Liver (tissue), 9 donors: Measurements from ENCODE around the gene KLF18. TPM values are rescaled to one million over a fixed set of nuclear protein-coding genes. Genes with fewer than 3 reads are reported as not detected.

Experiments
- DNase-seq: peaks from one replicate; pipeline ENCODE4 v3.0.0-alpha.2; 2017; ENCODE audit warnings: low spot score
- H3K27ac ChIP-seq, 2 donors: one replicate each; pipeline ENCODE4 v1.7.0; 2013; ENCODE audit warnings: inconsistent platforms in 2 of 2, low read length in 2 of 2, control low read depth in 1 of 2, low read depth in 1 of 2, mild to moderate bottlenecking in 1 of 2
- H3K27me3 ChIP-seq, 4 donors: one replicate each; pipeline versions ENCODE4 v1.6.1 to v1.7.0; 2013; ENCODE audit warnings: low read length in 3 of 4, inconsistent platforms in 1 of 4, mild to moderate bottlenecking in 1 of 4, moderate library complexity in 1 of 4; ENCODE audit not compliant: control insufficient read depth in 4 of 4, insufficient read depth in 4 of 4
- H3K36me3 ChIP-seq, 4 donors: one replicate each; pipeline versions ENCODE4 v1.6.1 to v1.7.0; 2013; ENCODE audit warnings: low read length in 3 of 4, mild to moderate bottlenecking in 3 of 4, low read depth in 1 of 4, moderate library complexity in 1 of 4; ENCODE audit not compliant: control insufficient read depth in 4 of 4, insufficient read depth in 3 of 4
- H3K4me1 ChIP-seq, 4 donors: one replicate each; pipeline versions ENCODE4 v1.6.1 to v1.7.0; 2013; ENCODE audit warnings: low read length in 3 of 4, mild to moderate bottlenecking in 3 of 4, moderate library complexity in 1 of 4; ENCODE audit not compliant: control insufficient read depth in 4 of 4, insufficient read depth in 4 of 4
- H3K4me3 ChIP-seq, 3 donors: one replicate each; pipeline versions ENCODE4 v1.6.1 to v1.7.0; 2013; ENCODE audit warnings: low read length in 3 of 3, control low read depth in 1 of 3, low read depth in 1 of 3, mild to moderate bottlenecking in 1 of 3
- H3K9ac ChIP-seq, 2 donors: one replicate each; pipeline ENCODE4 v1.7.0; 2013; ENCODE audit warnings: low read length in 2 of 2, mild to moderate bottlenecking in 2 of 2, moderate library complexity in 2 of 2, control low read depth in 1 of 2, low read depth in 1 of 2
- H3K9me3 ChIP-seq, 4 donors: one replicate each; pipeline versions ENCODE4 v1.6.1 to v1.7.0; 2013; ENCODE audit warnings: low read length in 3 of 4; ENCODE audit not compliant: control insufficient read depth in 4 of 4
- ATF3 ChIP-seq: IDR thresholded peaks from 2 replicates; pipeline ENCODE4 v1.6.1; 2016; ENCODE audit warnings: antibody characterized with exemption
- CTCF ChIP-seq: fragments of 150-350 bp; IDR thresholded peaks from 2 replicates; pipeline ENCODE4 v1.5.1; 2017; ENCODE audit warnings: improper control_type of control experiment, low read depth, low read length; ENCODE audit not compliant: missing input control
- EGR1 ChIP-seq, 2 donors: IDR thresholded peaks; 2 replicates each; pipeline ENCODE4 v1.6.1; 2016 to 2018; ENCODE audit warnings: antibody characterized with exemption in 2 of 2, low read depth in 2 of 2
- FOXA1 ChIP-seq: IDR thresholded peaks from 2 replicates; pipeline ENCODE4 v1.6.1; 2016; ENCODE audit warnings: antibody characterized with exemption
- FOXA2 ChIP-seq: IDR thresholded peaks from 2 replicates; pipeline ENCODE4 v1.6.1; 2016; ENCODE audit warnings: antibody characterized with exemption
- GABPA ChIP-seq, 2 donors: IDR thresholded peaks in 1 of 2; conservative IDR thresholded peaks in 1 of 2; 2 replicates each; pipeline ENCODE4 v1.6.1; 2016; ENCODE audit warnings: antibody characterized with exemption in 2 of 2, mild to moderate bottlenecking in 1 of 2, moderate library complexity in 1 of 2
- HNF4G ChIP-seq: IDR thresholded peaks from 2 replicates; pipeline ENCODE4 v1.6.1; 2016; ENCODE audit warnings: antibody characterized with exemption
- JUND ChIP-seq, 2 donors: IDR thresholded peaks; 2 replicates each; pipeline ENCODE4 v1.6.1; 2016; ENCODE audit warnings: antibody characterized with exemption in 2 of 2
- MAX ChIP-seq: IDR thresholded peaks from 2 replicates; pipeline ENCODE4 v1.6.1; 2016; ENCODE audit warnings: antibody characterized with exemption
- NR2F2 ChIP-seq: IDR thresholded peaks from 2 replicates; pipeline ENCODE4 v1.6.1; 2016; ENCODE audit warnings: antibody characterized with exemption
- RAD21 ChIP-seq, 2 donors: IDR thresholded peaks; 2 replicates each; pipeline ENCODE4 v1.6.1; 2016; ENCODE audit warnings: antibody characterized with exemption in 2 of 2, mild to moderate bottlenecking in 2 of 2
- REST ChIP-seq: IDR thresholded peaks from 2 replicates; pipeline ENCODE4 v1.6.1; 2016; ENCODE audit warnings: antibody characterized with exemption, mild to moderate bottlenecking
- RXRA ChIP-seq, 2 donors: IDR thresholded peaks; 2 replicates each; pipeline ENCODE4 v1.6.1; 2017 to 2018; ENCODE audit warnings: antibody characterized with exemption in 2 of 2, mild to moderate bottlenecking in 1 of 2
- SP1 ChIP-seq: IDR thresholded peaks from 2 replicates; pipeline ENCODE4 v1.6.1; 2018; ENCODE audit warnings: antibody characterized with exemption, mild to moderate bottlenecking
- TAF1 ChIP-seq: conservative IDR thresholded peaks from 2 replicates; pipeline ENCODE4 v1.6.1; 2016; ENCODE audit warnings: antibody characterized with exemption, mild to moderate bottlenecking
- YY1 ChIP-seq: IDR thresholded peaks from 2 replicates; pipeline ENCODE4 v1.6.1; 2016; ENCODE audit warnings: antibody characterized with exemption, mild to moderate bottlenecking
- ZBTB33 ChIP-seq: IDR thresholded peaks from 2 replicates; pipeline ENCODE4 v1.6.1; 2016; ENCODE audit warnings: antibody characterized with exemption
- WGBS: extraction: QIAGEN DNeasy Blood & Tissue Kit; methylation state at CpG from one replicate; pipeline ENCODE4 v1.1.7; 2013; 5-methylcytosine and 5-hydroxymethylcytosine counted together
- polyA plus RNA-seq, 2 donors: library from polyadenylated mRNA; stranded (reverse) in 1 of 2; unstranded in 1 of 2; fragments of 200-250 nt in 1 of 2; fragments of >200 nt in 1 of 2; fragmentation: Nextera tagmentation in 1 of 2; extraction: Ambion mirVana in 1 of 2; gene quantifications; one replicate each; pipeline versions ENCODE4 v1.2.1 to v1.2.3, GENCODE V29; 2013 to 2015
- total RNA-seq, 2 donors: library from RNA; depleted of rRNA; stranded (reverse); fragments of >200 nt; gene quantifications; one replicate each; pipeline ENCODE4 v1.2.3, GENCODE V29; 2014
- donor health status: healthy.
- donor health status: healthy.
- donor health status: healthy.
- donor health status: healthy.
- donor health status: healthy.

Gene KLF18
- total and polyA plus RNA-seq, 4 donors: not detected

- DNase-seq: no peak
- WGBS: 73% methylated on average over 1 of the region's 1 CpG
- no peak overlapping the region for H3K4me3 ChIP-seq
- no peaks in the 10 kb centered on the region for H3K9me3 ChIP-seq
- TF ChIP-seq ZBTB33 (no peak), HNF4G (no peak), FOXA1 (no peak)
- H3K36me3 ChIP-seq: no peaks in the 10 kb centered on the region
- H3K27ac ChIP-seq: no peak overlapping the region
- H3K4me1 ChIP-seq: no peaks in the 10 kb centered on the region
- peaks cover 0 to 2% (median 0%) of the 10 kb centered on the region in 4 donors for H3K27me3 ChIP-seq
- H3K9ac ChIP-seq: no peak overlapping the region
Measured at GRCh38 chr1:44152692-44153091, 11.3 kb upstream of the KLF18 start.

- Histone ChIP-seq H3K36me3 (no peaks in the 10 kb centered on the region), H3K27me3 (peaks cover 0 to 2% (median 0%) of the 10 kb centered on the region in 4 donors), H3K4me3 (no peak overlapping the region), H3K9ac (no peak overlapping the region), H3K9me3 (no peaks in the 10 kb centered on the region), H3K27ac (no peak overlapping the region), H3K4me1 (no peaks in the 10 kb centered on the region)
- no peak for TF ChIP-seq YY1
- no peak for TF ChIP-seq FOXA2
- TF ChIP-seq FOXA1: no peak
- no peak for TF ChIP-seq CTCF
- no peak for TF ChIP-seq MAX
- no peak for TF ChIP-seq RXRA (IDR thresholded peaks at IDR 0.05)
- no peak for TF ChIP-seq EGR1 (IDR thresholded peaks at IDR 0.05; ENCODE audit: low read depth in 2 of 2)
- no peak for TF ChIP-seq HNF4G
- TF ChIP-seq RAD21 (IDR thresholded peaks at IDR 0.05): no peak
- TF ChIP-seq JUND (IDR thresholded peaks at IDR 0.05): no peak
- no peak for DNase-seq
- WGBS: 50% methylated on average over 1 of the region's 1 CpG
Measured at GRCh38 chr1:44151808-44152207, 10.4 kb upstream of the KLF18 start.

- Histone ChIP-seq H3K4me3 (no peak overlapping the region), H3K4me1 (no peaks in the 10 kb centered on the region), H3K27ac (no peak overlapping the region), H3K27me3 (peaks cover 0 to 2% (median 0%) of the 10 kb centered on the region in 4 donors), H3K9me3 (no peaks in the 10 kb centered on the region), H3K9ac (no peak overlapping the region), H3K36me3 (no peaks in the 10 kb centered on the region)
- DNase-seq: no peak
- 67% methylated on average over 6 of the region's 6 CpGs for WGBS
- TF ChIP-seq GABPA (IDR thresholded peaks at IDR 0.05 in 1 of 2, conservative IDR thresholded peaks at IDR 0.05 in 1 of 2) (no peak), NR2F2 (no peak), HNF4G (no peak), FOXA1 (no peak), TAF1 (no peak), MAX (no peak), ATF3 (no peak), EGR1 (IDR thresholded peaks at IDR 0.05; ENCODE audit: low read depth in 2 of 2) (no peak), ZBTB33 (no peak), SP1 (no peak), FOXA2 (no peak), RXRA (IDR thresholded peaks at IDR 0.05) (no peak), RAD21 (IDR thresholded peaks at IDR 0.05) (no peak), JUND (IDR thresholded peaks at IDR 0.05) (no peak), REST (no peak), YY1 (no peak)
Measured at GRCh38 chr1:44151332-44151731, 9.9 kb upstream of the KLF18 start.
